ENCODE measurements around the gene SCRT2. TPM values are rescaled to one million over a fixed set of nuclear protein-coding genes. Genes with fewer than 3 reads are reported as not detected.
A peak's percentile ranks its signal among the peaks of the same experiment; 100 is the strongest.
"Not testable (repeated sequence)": the region's sequence is repeated elsewhere in the genome, so short reads cannot be mapped to it uniquely, and the experiment has no call there.

Gene SCRT2
- total RNA-seq, 1 donor: not detected

GRCh38 chr20:697826-698225, 22.2 kb upstream of the SCRT2 start:
- DNase-seq (ENCODE audit: insufficient read length, low spot score, missing footprints): peak; percentile 17
- TF ChIP-seq CTCF (IDR thresholded peaks at IDR 0.05; ENCODE audit: extremely low read depth, low read depth, low read length): no peak
- H2AFZ ChIP-seq (ENCODE audit: low read length): no peak overlapping the region
- no peaks in the 10 kb centered on the region for H3K79me2 ChIP-seq (ENCODE audit: insufficient read depth, low read length)
- peaks cover 18% of the 10 kb centered on the region for H3K27me3 ChIP-seq (ENCODE audit: insufficient read depth, low read length)
- no peak overlapping the region for H3K4me3 ChIP-seq (ENCODE audit: insufficient read depth, low read length)
- H3K4me1 ChIP-seq (ENCODE audit: insufficient read depth, low read length): no peaks in the 10 kb centered on the region
- no peaks in the 10 kb centered on the region for H3K9me3 ChIP-seq (ENCODE audit: low read depth, low read length)
- no peak overlapping the region for H3K27ac ChIP-seq (ENCODE audit: low read depth, low read length)
- H4K20me1 ChIP-seq (ENCODE audit: insufficient read depth, low read length): no peaks in the 10 kb centered on the region
- H3K36me3 ChIP-seq (ENCODE audit: insufficient read depth, low read length): no peaks in the 10 kb centered on the region
- H3K4me2 ChIP-seq (ENCODE audit: insufficient read depth, low read length): no peak overlapping the region

GRCh38 chr20:695165-695866, 19.7 kb upstream of the SCRT2 start:
- TF ChIP-seq CTCF (IDR thresholded peaks at IDR 0.05; ENCODE audit: extremely low read depth, low read depth, low read length): no peak

GRCh38 chr20:694496-694895, 18.9 kb upstream of the SCRT2 start:
- Histone ChIP-seq H3K79me2 (ENCODE audit: insufficient read depth, low read length) (no peaks in the 10 kb centered on the region), H3K4me2 (ENCODE audit: insufficient read depth, low read length) (no peak overlapping the region), H3K4me1 (ENCODE audit: insufficient read depth, low read length) (no peaks in the 10 kb centered on the region), H3K27me3 (ENCODE audit: insufficient read depth, low read length) (peaks cover 21% of the 10 kb centered on the region), H2AFZ (ENCODE audit: low read length) (no peak overlapping the region), H3K4me3 (ENCODE audit: insufficient read depth, low read length) (no peak overlapping the region), H3K9me3 (ENCODE audit: low read depth, low read length) (no peaks in the 10 kb centered on the region), H4K20me1 (ENCODE audit: insufficient read depth, low read length) (no peaks in the 10 kb centered on the region), H3K27ac (ENCODE audit: low read depth, low read length) (no peak overlapping the region), H3K36me3 (ENCODE audit: insufficient read depth, low read length) (no peaks in the 10 kb centered on the region)
- TF ChIP-seq CTCF (IDR thresholded peaks at IDR 0.05; ENCODE audit: extremely low read depth, low read depth, low read length): no peak
- peak; percentile 73 for DNase-seq (ENCODE audit: insufficient read length, low spot score, missing footprints)

More at GRCh38 chr20:695165-695866, 19.7 kb upstream of the SCRT2 start:
- H3K27me3 ChIP-seq (ENCODE audit: insufficient read depth, low read length): peaks cover 18% of the 10 kb centered on the region
- H3K79me2 ChIP-seq (ENCODE audit: insufficient read depth, low read length): no peaks in the 10 kb centered on the region
- peak; percentile 18 for DNase-seq (ENCODE audit: insufficient read length, low spot score, missing footprints)
- H3K36me3 ChIP-seq (ENCODE audit: insufficient read depth, low read length): no peaks in the 10 kb centered on the region
- H3K4me3 ChIP-seq (ENCODE audit: insufficient read depth, low read length): no peak overlapping the region
- no peak overlapping the region for H3K4me2 ChIP-seq (ENCODE audit: insufficient read depth, low read length)
- H3K9me3 ChIP-seq (ENCODE audit: low read depth, low read length): no peaks in the 10 kb centered on the region
- H3K4me1 ChIP-seq (ENCODE audit: insufficient read depth, low read length): no peaks in the 10 kb centered on the region
- H2AFZ ChIP-seq (ENCODE audit: low read length): no peak overlapping the region
- H4K20me1 ChIP-seq (ENCODE audit: insufficient read depth, low read length): no peaks in the 10 kb centered on the region
- no peak overlapping the region for H3K27ac ChIP-seq (ENCODE audit: low read depth, low read length)

- H3K9me3 ChIP-seq (ENCODE audit: low read depth, low read length); H4K20me1 ChIP-seq (ENCODE audit: insufficient read depth, low read length); H3K4me1 ChIP-seq (ENCODE audit: insufficient read depth, low read length); H3K4me2 ChIP-seq (ENCODE audit: insufficient read depth, low read length); H3K79me2 ChIP-seq (ENCODE audit: insufficient read depth, low read length); H2AFZ ChIP-seq (ENCODE audit: low read length); H3K27ac ChIP-seq (ENCODE audit: low read depth, low read length); H3K36me3 ChIP-seq (ENCODE audit: insufficient read depth, low read length); DNase-seq (ENCODE audit: insufficient read length, low spot score, missing footprints); H3K4me3 ChIP-seq (ENCODE audit: insufficient read depth, low read length): not testable (repeated sequence)
- peaks cover 18% of the 10 kb centered on the region for H3K27me3 ChIP-seq (ENCODE audit: insufficient read depth, low read length)
Observed at GRCh38 chr20:693786-694185, 18.2 kb upstream of the SCRT2 start.

Measured in osteoblast (primary cell).